Activated CD4-positive, alpha-beta T cell treated with anti-CD3 and anti-CD28 coated beads, Interleukin-2, amount 50 U/mL, for 48 hours (primary cell): ENCODE data around the gene CPNE7.
"Not testable (repeated sequence)": the region's sequence is repeated elsewhere in the genome, so short reads cannot be mapped to it uniquely, and the experiment has no call there.

ENCODE experiments used
- DNase-seq, 2 experiments: peaks; one replicate each; pipeline ENCODE4 v3.0.0-alpha.2; 2020

CPNE7 gene

GRCh38 chr16:89629827-89630610, 54.5 kb downstream of the CPNE7 start:
- no peak for DNase-seq

- DNase-seq: no peak
Measured at GRCh38 chr16:89633064-89633631, 57.6 kb downstream of the CPNE7 start.

- DNase-seq: not testable (repeated sequence)
Measured at GRCh38 chr16:89634463-89635385, 59.2 kb downstream of the CPNE7 start.

GRCh38 chr16:89636663-89637062, 61.1 kb downstream of the CPNE7 start:
- DNase-seq: no peak

- DNase-seq: no peak
Measured at GRCh38 chr16:89637379-89637778, 61.8 kb downstream of the CPNE7 start.

GRCh38 chr16:89638455-89638854, 62.9 kb downstream of the CPNE7 start:
- no peak for DNase-seq

- no peak for DNase-seq
Measured at GRCh38 chr16:89639385-89639784, 63.8 kb downstream of the CPNE7 start.

- no peak for DNase-seq
Measured at GRCh38 chr16:89641458-89642119, 66.0 kb downstream of the CPNE7 start.

GRCh38 chr16:89642574-89642973, 67.0 kb downstream of the CPNE7 start:
- no peak for DNase-seq

- no peak for DNase-seq
Measured at GRCh38 chr16:89643769-89644300, 68.3 kb downstream of the CPNE7 start.

- no peak for DNase-seq
Measured at GRCh38 chr16:89645122-89645521, 69.6 kb downstream of the CPNE7 start.

- DNase-seq: no peak
Measured at GRCh38 chr16:89646270-89646669, 70.7 kb downstream of the CPNE7 start.
